OCI-LY1 (cell line): Measurements from ENCODE around the gene COL1A2.

Source experiments
- CTCF ChIP-seq: fragments of 200-600 bp; sonication (generic), shearing (Covaris generic); IDR thresholded peaks from 2 replicates; pipeline ENCODE4 v1.5.1; 2017; ENCODE audit warnings: mild to moderate bottlenecking, antibody characterized with exemption, low read length, moderate library complexity, mixed read lengths
- EZH2 ChIP-seq: fragments of 200-600 bp; sonication (generic), shearing (Covaris generic); IDR thresholded peaks from 2 replicates; pipeline ENCODE4 v1.8.0; 2017; ENCODE audit warnings: borderline replicate concordance, mixed run types, mild to moderate bottlenecking, antibody characterized with exemption, low read length, moderate library complexity, mixed read lengths

GRCh38 chr7:94429153-94429552, 34.5 kb downstream of the COL1A2 start:
- no peak for TF ChIP-seq CTCF
- no peak for TF ChIP-seq EZH2
